Embryonic facial prominence (tissue), 1 donor: ENCODE measurements around the gene CD300LF.

Source experiments
- DNase-seq: peaks from one replicate; pipeline ENCODE4 v3.0.0-alpha.2; 2016; ENCODE audit errors: extremely low spot score

The CD300LF gene

DNA sequence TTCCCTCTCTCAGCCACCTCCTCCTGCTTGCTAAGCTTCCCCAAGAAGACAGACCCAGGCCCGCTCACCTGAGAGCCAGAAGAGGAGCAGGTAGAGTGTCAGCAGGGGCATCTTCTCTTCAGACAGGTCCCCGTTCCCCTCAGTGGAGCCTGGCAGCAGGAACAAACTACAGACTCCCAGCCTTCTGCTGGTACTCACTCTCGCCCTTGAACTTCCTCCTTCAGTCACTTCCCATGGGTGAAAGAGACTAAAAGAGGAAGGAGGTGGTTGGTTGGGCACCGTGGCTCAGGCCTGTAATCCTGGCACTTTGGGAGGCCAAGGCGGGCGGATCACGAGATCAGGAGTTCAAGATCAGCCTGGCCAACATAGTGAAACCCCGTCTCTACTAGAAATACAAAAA, at the start of gene CD300LF:
CD300LF (minus strand) TSS at position 168 of the 400 bp plus-strand sequence; CDS start at position 111, 57 bp downstream.
- DNase-seq, result no peak

DNA sequence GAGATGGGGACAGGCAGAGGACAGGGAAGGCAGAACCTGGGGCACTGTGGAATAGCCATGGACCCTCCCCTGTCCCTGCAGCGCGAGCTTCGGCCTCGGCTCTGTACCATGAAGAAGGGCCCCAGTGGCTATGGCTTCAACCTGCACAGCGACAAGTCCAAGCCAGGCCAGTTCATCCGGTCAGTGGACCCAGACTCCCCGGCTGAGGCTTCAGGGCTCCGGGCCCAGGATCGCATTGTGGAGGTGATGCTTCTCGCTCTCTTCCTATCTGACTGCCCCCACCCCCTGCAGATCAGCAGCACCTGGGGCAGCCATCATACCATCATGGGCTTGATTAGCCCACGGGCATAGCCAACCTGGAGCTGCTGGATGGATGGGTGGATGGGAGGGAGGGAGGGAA, 49.2 kb upstream of the CD300LF start:
- no peak for DNase-seq

DNA sequence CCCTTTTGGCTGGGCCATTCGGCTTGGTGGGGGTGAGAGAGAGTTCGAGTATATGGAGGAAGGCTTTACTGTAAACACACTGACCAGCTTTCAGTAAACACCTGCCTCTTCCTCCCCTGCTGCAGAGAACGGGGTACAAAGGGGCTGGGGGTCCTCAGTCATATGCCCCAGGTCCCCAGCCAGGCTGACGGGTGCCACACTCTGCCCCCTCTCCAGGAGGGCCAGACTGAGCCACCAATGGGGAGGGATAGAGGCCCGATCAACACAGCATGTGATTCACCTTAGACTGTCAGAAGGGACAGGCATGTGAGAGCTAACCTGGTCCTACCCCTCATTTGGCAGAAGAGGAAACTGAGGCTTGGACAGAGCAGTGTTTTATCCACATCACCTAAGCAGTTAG, 48.7 kb upstream of the CD300LF start:
- no peak for DNase-seq

DNA sequence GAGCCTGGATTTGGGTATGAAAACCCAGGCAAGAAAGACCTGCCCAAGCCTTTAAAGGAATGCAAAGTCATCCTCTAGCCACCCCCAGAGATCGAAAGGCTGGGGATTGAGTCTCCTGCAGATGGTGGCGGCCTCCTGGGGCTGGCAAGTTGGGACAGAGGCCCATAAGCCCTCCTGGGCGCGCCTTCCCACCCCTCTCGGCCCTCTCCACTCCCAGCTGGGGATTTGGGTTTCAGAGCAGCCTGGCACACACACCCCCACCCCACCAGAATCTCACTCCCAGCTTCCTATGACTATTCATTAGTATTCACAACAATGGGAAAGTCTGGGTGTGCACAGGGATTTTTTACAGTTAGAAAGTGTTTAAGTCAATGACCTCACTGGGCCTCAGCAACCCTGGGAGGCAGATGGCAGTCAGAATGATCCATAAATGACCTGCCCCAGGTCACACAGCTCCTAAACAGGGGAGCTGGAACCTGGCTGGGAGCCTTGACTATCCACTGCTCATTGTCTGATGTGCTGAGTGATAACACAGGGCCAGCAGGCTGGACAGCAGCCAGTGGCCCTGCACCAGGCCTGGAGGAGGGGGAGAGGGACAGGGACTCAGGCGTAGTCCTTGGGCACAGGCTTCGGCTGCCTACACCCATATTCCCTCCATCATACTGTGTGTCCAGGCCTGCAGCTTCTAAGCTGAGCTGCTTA, 47.8 kb upstream of the CD300LF start:
- no peak for DNase-seq

DNA sequence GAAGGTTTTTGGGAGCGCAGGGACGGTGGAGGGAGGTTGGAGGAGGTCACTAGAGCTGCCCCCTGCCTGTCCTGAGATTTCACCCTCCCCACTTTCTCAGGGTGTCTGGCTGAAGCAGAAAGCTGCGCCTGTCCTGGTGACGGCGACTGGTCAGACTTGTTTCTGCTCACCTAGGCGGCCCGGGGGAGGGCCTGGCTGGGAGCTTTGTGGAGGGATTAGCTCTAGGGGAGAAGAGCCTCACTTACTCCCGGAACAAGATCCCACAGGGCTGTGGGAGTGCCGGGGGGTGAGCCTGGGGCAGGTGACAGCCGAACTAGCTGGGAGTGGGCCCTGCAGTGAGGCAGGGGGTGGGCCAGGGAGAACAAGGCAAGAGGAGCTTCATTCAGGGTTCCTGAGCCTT, 47.2 kb upstream of the CD300LF start:
- no peak for DNase-seq

DNA sequence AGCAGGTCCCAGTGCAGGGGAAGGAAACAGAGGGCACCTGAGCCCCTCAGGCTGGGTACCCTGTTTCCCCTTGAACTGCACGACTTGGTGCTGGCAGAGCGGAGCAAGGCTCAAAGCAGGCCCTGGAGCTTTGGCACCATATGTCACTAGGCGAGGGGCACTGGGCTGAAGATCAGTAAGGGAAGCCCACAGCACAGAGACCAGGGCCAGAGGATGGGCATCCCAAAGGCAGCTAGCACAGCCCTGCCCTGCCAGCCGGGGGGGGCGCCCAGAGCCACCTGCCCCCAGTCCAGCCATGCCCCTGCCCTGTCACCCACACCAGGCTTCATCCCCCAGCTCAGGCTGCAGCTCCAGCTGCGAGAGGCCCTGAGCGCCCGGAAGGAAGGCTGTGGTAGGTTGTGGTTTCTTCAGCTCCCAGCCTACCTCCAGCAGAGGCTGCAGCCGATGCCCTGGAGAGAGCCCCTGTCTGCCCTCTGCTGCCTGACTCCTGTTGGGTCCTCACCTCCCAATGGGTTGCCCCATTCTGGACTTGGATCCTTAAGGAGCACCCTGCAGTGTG, 46.6 kb upstream of the CD300LF start:
- no peak for DNase-seq

DNA sequence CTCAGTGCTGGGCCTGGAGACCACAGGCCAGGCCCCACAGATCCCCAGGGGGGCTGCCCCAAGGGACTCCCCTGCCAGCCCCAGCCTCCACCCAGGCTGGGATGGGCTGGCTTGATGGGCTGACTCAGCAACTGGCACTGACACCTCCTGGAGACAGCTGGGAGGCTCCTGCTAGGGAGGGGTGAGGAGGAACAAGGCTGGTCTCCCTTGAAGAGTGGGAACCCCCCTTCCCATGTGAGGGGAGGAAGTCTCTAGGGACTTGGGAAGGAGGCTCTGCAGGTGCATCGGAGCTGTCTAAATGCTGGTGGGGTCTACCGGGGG, 46.1 kb upstream of the CD300LF start:
- DNase-seq, result no peak

DNA sequence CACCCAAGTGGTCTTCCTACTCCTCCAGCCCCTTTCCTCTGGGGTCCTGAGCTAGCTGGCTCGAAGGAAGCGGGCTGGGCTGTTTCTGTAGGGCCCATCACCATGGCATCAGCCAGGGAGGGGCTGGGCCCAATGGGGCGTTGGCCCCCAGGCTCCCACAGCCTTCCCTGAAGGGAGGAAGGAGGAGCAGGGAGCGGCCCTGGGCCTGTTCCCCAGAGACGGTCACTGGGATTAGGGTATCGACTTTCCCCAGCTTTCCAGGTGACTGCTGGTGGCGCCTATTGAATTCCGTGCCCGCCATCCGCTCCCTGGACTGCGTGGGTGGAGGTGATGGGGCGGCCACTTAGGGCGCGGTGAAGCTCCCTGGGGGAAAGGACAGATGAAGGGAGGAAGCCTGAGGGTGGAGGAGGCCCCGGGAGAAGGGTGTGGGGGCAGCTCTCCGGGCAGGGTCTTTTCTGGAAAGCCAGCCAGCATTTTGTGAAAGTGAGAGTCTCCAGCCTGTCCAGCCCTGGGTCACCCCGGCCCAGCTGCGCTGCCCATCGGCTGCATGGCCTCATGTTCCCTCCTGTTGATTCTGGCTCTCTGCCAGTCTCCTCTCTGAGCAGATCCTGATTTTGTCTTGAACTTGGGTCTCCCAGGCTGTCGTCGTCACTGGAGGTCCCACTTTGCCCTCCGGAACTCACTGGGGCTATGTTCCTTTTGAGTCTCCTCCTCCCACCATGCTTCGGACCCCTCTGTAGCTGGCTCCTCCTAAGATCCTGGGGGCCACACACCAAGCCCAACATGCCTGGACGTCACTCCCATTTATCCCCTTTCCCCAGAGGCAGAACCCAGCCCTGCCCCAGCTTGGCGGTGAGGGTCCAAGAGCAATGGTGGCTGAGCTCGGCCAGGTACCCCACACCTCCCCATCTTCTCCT, 45.5 kb upstream of the CD300LF start:
- DNase-seq, result no peak

DNA sequence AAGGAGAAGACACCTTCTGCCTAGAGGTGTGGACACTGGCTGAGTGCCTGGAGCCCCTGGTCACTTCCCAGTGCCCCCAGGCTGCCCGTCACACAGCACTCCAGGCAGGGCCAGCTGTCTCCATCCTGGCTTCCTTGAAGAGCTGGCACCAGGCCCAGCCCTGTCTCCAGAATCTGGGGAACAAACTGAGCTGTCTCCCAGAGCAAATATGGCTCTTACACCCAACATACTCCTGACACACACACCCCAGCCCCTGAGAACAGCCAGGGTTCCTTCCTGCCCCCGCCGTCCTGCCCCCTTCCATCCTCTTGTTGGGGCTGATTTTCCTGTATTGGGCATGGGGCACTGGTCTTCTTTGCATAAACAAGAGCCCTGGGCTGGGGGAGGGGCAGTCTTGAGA, 44.8 kb upstream of the CD300LF start:
- DNase-seq, result no peak

DNA sequence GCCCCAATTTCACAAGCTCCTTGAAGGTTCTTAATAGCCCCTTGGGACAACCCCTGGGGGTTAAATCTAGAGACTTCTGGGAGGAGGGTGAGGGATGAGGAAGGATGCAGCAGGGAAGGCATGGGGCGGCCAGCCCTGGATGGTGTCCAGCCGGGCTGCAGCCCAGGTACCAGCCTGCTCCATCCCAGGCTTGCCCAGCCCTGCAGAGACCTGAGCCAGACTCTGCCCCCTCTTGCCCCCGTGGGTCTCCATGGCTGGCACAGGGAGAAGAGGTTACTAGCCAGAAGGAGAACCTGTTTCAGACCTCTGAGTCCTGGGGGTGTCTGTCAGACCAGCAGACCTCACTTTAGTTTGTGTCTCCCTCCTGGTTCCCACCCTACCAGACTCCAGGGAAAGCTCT, 44.2 kb upstream of the CD300LF start:
- DNase-seq, result no peak

DNA sequence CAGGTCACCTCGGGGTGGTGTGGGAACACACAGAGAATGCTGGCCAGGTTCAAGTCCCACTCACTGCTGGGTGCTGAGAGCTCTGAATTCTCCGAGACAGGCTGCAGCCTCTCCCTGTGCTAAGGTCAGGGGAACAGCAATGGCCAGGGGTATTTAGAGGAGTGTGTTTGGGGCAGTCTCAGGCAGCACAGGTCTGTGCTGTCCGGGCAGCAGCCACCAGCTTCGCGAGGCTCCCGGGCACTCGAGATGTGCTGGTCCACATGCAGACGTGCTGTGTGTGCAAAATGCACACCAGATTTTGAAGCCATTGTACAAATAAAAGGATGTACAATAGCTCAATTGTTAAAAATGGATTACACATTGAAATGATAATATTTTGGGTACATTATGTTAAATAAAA, 42.8 kb upstream of the CD300LF start:
- no peak for DNase-seq

DNA sequence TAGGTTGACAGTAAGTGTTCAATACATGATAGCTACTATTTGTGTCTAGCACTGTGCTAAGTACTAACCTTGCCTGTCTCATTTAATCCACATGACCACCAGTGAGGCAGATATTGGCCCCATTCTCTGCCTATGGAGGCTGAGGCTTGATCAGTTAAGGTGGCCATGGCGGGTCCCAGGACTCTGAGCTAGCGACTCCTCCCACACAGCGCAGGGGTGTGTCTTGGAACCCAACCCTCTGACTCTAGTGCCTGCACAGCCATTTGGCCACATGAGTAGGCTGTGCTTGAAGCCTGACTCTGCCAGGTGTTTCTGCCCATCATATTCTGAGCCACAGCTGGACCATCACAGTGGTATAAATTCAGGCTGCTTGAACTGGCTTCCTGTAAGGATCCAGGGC, 42.1 kb upstream of the CD300LF start:
- DNase-seq, result no peak

DNA sequence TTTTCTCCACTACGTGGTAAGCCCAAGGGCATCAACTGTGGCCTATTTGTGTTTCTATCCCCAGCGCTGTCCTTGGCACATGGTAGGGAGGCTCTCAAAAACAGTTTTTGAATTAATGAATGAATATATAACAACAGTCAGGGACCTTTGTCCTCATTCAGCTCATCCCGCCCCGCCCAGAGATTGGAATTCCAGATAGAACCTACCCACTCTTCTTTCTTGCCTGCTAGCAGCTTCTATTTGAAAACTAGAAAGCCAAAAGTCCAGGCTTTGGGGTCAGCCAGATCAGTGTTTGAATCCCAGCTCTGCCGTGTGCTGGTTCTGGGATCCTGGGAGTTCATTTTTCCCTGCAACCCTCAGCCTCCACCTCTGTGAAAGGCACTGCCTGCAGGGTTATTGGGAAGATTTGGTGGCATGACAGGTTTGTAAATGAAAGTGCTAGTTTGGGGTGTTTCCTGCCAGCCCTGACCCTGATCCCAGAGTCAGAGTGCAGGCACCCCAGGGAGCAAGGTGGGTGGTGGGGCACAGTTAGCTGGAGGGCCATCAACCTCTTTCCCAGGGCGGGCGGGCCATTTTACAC, 40.2 kb upstream of the CD300LF start:
- no peak for DNase-seq

DNA sequence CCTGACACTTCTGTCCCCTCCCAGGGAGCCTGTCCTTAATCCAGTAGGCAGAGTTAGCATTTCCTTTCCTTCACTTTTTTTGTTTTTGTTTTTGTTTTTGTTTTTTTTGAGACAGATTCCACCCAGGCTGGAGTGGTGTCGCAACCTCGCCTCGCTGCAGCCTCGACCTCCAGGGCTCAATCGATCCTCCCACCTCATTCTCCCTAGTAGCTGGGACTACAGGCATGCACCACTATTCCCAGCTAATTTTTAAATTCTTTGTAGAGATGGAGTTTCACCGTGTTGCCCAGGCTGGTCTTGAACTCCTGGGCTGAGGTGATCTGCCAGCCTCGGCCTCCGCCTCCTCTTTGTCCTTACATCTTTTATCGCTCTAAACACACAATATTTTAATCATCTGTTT, 39.7 kb upstream of the CD300LF start:
- DNase-seq, result no peak

DNA sequence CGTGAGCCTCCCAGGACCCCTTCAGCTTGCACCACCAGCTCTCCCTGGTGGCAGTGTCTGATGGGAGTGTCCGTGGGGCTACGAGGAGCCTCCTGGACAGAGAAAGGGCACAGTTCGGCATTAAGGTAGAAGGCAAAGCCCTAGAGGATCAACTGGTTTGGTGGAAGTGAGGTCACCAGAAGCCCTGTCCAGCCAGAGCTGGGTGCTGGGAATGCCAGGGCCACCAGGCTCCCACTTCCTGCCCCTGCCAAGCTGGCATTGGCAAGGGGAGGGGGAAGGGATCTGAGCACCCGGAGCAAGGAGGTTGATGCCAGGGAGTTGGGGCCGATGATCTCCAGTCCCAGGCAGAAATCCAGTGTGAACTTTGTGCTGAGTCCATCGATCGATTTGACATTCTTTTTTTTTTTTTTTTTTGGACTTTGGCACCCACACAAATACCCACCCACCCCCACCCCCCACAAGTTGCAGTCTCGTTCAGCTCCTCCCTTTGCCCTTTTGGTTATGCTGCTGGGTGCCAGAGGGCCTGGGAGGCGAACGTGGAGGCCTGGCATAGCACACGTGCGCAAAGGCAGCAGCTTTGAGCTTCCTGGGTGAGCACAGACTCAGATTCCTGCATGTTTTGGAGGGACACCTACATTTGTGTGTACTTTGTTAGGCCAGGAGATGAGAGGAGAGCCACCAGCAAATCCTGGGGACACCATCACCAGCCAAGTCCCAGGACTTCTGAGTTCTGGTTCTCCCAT, 37.8 kb upstream of the CD300LF start:
- no peak for DNase-seq

DNA sequence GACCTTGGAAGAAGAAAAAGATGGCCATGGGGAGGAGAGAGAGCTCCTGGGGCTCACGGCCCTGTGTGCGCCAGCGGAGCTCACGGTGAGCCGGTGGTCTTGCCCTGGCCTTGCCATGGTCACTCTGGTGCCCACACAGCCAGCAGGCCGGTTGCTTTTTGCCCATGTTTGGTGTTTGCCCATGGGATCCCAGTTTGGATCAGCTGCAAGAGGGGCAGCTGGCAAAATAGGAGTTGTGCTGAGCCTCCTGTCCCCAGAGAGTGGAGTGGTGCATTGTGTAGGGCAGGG, 37.3 kb upstream of the CD300LF start:
- no peak for DNase-seq

DNA sequence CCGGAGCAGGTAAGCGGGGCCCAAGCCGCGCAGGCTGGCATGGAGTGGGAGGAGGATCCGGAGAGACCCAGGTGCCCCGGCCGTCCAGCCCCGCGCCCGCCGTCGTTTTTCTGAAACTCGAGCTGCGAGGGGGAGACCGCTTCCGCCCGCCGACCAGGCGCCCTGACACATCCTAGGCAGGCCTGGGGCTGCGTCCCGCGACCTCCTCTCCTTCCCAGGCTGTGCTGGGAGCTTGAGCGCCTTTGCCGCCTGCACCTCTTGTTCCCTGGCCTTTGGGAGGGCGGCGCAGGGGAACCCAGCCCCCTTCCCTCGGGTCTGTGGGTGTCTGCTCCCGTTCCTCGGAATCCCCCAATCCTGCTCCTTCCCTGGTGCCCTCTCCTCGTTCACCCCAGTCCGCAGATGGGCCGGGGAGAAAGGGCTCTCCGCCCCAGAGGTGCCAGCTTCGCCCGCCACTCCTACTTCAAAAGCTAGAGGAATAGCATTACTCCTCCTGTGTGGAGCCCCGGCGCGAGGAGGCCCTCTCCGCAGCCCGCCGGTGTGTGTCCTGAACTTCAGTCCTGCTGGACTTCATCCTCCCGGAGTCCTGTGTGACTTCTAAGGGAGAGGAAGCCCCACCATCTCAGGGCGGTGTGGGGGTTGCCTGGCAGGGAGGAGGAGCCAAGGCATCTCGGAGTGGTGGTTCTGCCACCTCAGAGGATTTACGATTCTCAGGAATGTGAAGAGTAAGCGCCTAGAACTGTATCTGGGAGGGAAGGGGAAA, 36.7 kb upstream of the CD300LF start:
- no peak for DNase-seq

DNA sequence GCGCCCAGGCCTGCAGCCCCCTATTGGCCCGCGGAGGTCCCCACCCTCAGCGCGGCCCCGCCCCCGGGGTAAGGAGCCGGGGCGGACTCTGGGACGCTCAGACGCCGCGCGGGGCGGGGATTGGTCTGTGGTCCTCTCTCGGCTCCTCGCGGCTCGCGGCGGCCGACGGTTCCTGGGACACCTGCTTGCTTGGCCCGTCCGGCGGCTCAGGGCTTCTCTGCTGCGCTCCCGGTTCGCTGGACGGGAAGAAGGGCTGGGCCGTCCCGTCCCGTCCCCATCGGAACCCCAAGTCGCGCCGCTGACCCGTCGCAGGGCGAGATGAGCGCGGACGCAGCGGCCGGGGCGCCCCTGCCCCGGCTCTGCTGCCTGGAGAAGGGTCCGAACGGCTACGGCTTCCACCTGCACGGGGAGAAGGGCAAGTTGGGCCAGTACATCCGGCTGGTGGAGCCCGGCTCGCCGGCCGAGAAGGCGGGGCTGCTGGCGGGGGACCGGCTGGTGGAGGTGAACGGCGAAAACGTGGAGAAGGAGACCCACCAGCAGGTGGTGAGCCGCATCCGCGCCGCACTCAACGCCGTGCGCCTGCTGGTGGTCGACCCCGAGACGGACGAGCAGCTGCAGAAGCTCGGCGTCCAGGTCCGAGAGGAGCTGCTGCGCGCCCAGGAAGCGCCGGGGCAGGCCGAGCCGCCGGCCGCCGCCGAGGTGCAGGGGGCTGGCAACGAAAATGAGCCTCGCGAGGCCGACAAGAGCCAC, 36.0 kb upstream of the CD300LF start, which contains the start of gene NHERF1:
NHERF1 (plus strand) TSS at position 100 of the 750 bp plus-strand sequence; CDS start at position 319, 219 bp downstream.
- peak; percentile 29 for DNase-seq

DNA sequence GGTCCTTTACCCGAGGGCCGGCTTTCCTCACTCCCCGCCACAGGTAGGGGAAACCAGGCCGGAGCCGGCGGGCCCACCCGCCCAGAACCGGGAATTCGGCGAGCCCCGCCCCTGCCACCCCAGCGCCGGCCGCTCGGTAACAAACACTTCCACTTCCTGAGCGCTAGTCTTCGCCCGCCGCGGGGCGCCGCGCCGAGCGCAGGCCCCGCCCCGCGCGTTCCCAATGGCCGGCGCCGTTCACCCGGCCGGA, 35.5 kb upstream of the CD300LF start:
- no peak for DNase-seq

DNA sequence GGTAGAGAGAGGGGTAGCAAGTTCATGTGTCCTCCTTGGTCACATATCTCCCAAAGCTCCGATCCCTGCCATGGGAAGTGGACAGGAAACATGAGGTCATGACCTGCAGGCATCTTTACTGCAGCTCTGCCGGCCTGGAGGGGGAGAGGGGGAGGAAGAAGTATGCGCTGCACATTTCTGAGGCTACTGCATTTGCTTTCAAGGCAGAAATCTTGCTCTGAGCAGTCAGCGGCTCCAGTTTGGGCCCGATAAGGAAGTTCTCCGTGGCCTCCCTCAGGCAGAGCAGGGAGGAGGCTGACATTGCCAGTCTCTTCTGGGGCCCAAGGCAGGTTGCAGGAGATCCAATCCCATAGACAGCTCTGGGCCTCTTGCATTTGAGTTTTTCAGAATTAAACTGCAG, 34.2 kb upstream of the CD300LF start:
- DNase-seq, result no peak

DNA sequence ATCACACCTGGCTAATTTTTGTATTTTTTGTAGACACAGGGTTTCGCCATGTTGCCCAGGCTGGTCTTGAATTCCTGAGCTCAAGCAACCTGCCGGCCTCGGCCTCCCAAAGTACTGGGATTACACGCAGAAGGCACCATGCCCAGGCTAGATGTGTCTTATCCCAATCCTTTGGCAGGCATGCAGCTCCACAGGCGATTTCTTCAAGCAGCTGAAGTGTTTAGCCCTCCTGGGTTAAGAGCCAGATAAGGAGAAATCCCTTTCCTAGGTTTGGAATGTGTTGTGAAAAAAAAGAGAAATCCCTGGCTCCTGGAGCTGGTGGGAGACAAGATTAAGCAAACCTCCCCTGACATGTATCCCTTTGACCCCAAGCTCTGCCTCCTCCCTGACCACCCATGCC, 33.7 kb upstream of the CD300LF start:
- DNase-seq, result no peak
